ENCODE data around the gene PFKFB3.
"Not testable (repeated sequence)": the region's sequence is repeated elsewhere in the genome, so short reads cannot be mapped to it uniquely, and the experiment has no call there.

Gene PFKFB3

DNA sequence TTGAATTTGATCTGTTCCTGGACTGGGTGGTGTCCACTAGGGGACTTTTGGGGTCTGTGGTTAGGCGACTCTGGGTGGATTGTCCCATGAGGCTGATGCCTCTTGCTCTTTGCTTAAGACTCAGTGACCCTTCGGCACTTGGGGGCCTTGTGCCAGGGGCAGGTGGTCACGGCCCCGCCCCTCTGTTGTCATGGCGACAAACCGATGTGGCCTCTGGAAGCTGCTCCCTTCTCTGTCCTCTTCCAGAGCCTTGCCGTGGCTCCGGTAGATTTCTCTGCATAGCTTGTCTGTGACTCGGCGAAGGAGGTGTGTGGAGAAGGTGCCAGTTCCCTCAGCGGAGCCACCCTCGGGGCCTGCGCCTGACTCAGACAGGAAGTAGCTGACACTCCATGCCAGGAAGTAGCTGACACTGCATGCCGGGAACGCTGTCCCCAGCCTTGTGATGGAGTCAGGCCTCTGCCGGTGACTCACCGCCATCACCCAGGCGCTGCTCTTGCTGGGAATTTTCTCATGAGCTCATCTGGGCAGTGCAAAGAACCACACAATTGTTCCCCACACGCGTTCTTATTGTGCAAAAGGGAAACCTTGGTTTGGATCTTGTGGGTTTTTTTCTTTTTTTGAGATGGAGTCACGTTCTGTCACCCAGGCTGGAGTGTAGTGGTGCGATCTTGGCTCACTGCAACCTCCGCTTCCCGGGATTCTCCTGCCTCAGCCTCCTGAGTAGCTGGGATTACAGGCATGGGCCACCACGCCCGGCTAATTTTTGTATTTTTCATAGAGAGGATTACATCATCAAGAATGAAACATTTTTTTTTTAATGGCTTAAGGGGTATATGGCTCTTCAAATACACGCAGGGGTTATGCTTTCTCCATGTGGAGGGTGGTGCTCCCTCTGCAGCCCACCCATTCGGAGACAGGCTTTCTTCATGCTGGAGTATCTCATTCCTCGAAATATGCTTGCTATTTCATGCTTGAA lies 72.6 kb downstream of the PFKFB3 start:
- DNase-seq = peak; percentile 100

DNA sequence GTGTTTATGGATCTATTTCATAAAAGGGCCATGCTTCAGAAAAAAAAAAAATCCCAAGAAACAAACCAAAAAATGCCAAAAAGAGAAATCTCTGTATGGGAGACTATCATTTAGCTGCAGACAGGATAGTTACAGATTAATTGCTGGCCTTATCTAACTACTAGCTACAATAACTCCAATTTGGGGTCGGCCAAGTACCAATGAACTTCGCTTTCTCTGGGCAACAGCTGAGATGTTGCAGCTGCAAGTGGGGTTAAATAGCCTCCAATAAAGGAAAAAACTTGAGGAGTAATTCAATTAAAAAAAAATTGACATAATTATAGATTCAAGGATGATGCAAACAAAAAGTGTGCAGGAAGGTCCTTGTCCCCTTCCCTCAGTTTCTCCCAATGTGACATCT lies 73.6 kb downstream of the PFKFB3 start:
- no peak for DNase-seq

DNA sequence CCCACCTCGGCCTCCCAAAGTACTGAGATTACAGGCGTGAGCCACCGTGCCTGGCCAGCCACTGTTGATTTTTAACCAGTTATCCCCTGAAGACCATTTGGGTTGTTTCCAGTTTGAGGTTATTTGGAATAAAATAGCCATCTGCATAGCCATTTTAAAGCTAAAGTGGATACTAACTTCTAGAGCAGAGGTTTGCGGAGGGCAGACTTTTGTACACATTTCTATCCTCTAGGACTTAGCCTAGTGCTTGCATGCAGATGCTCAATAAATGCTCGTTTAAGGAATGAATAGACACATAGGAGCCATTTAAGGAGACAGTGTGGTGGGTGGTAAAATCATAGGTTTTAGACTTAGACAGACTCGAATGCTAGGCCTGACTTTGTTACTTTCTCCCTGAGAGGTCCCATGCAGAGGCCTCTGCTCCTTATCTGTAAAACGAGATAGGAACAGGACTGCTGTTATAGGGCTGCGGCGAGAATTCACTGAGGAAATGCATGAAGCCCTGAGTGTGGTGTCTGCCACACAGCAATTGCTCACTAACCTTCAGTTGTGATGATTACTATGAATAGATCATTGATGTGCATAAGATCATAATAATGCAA lies 75.9 kb downstream of the PFKFB3 start:
- no peak for DNase-seq

DNA sequence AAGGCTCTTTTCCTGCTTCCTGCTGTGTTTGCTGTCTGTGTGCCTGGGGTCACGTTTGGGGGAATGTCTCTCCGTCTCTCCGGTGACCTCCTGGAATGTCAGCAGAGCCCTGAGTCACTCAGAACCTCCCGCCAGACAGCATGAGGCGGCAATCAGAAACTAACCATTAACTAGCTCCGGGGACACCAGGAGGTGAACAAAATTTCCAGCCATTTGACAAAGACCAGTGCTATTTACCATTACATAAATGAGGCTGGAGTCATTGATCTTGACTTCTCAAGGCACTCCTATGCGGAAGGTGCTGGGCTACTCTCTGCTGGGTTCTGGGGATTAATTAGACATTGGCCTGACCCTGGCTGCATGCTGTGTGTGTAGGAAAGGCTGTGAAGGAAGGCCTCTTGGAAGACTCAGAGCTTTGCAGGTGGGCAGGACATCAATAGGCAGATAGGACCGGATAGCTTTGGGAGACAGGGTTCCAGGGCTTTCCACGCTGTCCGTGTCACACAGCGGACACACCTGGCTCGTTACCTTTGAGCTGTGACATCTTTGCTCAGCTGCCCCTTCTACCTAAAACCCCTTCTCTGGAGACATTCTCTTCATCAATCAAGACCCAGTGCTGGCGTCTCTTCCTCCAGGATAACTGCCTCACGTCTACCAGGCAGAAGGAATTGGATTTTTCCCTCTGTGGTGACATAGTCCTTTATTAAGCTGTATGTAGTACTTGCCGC lies 77.0 kb downstream of the PFKFB3 start:
- no peak for DNase-seq

DNA sequence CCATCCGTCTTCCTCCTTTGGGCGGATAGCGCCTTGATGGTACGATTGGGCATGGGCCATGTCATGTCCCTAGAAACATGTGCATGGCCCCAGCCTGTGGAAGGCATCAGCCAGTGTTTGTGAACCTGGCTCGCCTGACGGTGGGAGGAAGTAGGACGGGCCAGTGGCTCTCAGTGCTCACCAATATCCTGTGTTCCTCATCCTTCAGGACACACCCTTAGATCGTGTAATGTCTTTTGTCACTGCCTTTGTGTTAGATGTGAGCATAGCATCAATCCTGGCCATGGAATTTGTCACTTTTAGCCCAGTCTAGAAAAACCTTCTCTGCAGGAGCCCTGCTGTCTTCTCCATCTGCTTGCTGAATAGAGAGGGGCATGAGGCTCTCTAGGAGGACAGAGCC lies 77.6 kb downstream of the PFKFB3 start:
- DNase-seq = peak; percentile 23

DNA sequence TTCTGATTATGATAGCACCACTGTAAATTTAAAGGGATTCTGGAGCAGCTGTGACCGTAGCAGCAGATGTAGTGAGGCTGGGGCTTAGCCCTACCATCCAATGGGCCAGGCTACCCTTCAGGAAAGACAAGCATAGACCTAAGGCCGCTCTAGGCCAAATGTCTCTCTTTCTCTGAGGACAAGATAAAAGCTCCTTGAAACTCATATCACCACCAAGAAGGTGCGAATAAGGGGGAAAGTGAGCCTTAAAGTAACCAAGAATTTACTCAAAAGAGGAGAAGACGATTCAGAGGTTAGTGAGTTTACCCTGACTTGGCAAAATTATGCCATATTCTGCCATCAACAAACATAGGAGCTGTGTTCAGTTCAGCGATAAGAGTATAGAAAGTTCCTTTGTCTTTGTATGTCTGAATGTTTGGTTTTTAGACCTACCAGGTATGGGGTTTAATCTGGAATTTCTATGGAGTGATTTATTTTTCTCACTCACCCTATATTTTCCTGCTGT lies 79.8 kb downstream of the PFKFB3 start:
- DNase-seq = no peak

DNA sequence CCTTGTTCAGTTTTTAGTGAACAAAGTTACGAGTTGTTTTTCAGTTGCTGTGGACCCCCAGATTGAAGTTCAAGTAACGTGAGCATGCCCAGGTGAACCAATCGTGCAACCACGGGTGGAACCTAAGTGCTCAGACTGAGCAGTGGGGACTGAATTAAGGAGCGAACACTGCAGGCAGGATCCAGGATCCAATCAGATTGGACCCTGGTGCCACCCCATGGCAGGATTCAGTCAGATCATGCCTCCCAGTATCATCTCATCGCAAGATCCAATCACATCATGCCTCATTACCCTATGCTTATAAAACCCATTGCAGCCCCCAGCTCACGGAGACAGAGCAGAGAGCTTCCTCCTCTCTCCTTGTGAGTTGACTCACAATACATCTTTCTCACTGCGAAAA lies 80.9 kb downstream of the PFKFB3 start:
- DNase-seq = no peak

DNA sequence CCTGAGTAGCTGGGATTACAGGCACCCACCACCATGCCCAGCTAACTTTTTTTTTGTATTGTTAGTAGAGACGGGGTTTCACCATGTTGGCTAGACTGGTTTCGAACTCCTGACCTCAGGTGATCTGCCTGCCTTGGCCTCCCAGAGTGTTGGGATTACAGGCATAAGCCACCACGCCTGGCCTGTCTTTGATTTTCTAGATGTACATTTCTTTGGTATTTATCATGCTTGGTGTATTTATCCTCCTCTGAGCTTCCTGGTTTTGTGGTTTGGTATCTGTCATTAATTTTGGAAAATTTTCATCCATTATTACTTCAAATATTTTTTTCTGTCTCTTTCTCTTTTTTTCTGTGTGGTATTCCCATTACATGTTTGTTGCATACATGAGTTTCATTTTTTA lies 87.9 kb downstream of the PFKFB3 start:
- DNase-seq = not testable (repeated sequence)

DNA sequence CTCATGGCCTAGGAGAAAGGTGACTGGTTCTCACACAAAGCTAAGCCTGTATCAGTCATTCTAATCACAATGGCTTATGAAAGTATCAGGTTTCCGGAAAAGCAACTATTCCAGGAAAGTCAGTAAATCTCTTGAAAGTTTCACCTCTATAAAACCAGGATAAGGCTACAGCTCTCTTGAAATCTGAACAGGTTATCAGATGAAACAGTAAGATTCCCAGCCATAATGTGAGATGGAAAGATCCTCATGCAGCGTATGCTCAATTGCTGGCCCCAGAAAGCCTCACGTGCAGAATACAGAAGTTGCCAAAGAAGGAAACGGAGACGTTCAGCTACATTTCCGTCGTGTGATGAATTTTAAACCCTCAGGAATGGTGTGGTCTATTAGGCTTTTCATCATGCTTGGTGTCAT lies 90.0 kb downstream of the PFKFB3 start:
- no peak for DNase-seq

DNA sequence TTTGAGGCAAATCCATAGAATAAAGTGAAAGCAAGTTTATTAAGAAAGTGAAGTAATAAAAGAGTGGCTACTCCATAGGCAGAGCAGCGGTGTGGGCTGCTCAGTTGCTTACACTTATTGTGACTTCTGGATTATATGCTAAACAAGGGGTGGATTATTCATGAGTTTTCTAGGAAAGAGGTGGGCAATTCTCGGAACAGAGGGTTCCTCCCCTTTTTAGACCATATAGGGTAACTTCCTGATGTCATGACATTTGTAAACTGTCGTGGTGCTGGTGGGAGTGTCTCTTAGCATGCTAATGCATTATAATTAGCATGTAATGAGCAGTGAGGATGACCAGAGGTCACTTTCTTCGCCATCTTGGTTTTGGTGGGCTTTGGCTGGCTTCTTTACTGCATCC lies 93.7 kb downstream of the PFKFB3 start:
- DNase-seq = not testable (repeated sequence)

DNA sequence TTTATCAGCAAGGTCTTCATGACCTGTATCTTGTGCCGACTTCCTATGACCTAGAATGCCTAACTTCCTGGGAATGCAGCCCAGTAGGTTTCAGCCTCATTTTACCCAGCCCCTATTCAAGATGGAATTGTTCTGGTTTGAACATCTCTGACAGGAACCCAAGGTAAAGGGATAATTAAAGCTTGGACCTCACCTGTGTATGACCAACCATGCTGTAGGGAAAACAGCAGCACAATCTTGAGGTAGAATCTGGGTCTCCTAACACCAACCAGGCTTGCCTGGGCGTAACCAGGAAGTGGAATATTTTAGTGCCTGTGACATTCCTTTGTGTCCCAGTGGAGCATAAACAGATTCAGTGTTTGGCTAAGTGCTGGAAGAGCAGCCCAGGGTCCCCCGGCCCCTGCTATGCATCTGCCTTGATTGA lies 94.1 kb downstream of the PFKFB3 start:
- DNase-seq = no peak

DNA sequence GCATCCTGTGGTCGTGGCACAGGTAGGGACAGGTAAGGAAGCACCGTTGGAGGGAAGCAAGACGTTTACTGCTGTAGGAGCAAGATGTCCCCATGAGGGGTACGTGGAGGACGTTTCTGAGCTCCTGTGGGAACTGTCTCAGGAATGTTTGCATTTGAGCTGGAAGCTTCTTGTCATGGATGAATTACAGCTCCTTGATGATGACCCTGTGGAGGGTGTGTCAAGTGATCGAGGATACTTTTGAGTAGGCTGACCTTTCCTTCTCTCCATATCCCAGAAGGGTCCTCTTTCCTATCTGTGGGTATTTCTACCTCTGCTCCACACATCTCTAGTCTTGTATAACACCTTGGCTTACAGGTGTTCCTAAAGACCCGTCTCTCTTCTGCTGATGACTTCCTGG lies 94.8 kb downstream of the PFKFB3 start:
- no peak for DNase-seq

DNA sequence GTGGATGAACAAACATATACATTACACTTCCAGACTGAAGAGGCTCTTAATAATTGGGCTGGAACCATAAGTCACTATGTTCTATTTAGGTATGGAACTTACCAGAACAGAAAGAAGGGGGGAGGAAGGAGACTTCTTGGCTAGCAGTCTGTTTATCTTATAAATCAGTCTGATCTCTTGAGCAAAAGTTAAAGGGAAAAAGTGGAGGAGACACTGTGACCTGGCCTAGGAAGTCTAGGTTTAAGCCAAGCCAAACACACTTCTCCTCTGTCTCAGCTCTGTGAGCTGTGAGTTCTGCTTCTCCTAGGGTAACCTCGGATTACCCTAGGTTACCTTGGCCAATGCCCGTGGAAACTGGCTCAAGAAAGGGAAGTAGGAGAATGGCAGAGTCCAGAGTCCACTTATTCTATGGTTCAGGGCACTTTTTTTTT lies 95.2 kb downstream of the PFKFB3 start:
- DNase-seq = peak; percentile 62

DNA sequence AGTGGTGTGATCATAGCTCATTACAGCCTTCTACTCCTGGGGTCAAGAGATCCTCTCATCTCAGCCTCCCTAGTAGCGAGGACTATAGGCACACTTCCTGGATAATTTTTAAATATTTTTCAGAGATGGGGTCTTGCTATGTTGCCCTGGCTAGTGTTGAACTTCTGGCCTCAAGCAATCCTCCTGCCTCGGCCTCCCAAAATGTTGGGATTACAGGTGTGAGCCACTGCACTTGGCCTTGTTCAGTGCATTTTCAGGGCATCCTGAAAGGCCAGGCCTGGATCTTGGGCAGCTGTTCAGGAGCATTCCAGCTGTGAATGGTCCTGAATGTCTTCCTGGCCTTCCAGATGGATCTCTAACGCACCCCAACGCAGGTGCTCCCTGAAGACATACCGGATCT lies 95.7 kb downstream of the PFKFB3 start:
- no peak for DNase-seq

DNA sequence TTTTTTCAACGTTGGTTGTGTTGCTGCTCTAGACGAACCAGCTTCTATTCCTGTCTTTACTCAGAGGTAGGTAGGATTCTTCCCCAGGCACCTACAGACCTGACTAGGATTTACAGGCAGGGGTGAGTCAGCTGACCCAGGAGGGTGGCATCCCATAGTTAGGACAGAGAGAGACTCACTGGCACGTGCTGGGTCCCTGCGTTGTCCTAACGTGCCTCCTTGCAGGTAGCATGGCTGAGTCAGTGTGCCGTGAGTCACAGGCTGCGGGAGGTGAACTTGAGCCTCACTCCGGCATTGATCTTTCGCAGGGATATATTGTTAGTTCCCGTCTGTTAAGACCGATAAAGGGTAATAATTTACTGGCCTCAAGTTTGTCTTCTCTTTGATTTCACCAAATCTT lies 96.5 kb downstream of the PFKFB3 start:
- DNase-seq = no peak

DNA sequence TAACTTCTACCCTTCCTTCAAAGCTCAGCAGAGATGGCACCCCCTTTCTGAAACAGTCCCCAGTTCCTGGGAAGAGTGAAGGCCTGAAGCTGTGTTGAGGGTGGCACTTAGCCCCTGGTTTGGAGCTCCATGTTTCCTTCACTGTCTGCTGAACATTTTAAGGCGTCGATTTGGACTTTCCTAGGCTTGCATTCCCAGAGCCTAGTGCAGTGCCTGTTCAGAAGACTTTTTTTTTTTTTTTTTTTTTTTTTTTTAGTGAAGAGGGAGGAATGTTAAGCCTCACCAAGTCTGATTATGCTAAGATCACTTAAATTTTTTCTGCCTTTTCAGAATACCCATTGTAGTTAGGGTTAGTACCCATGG lies 97.0 kb downstream of the PFKFB3 start:
- no peak for DNase-seq

DNA sequence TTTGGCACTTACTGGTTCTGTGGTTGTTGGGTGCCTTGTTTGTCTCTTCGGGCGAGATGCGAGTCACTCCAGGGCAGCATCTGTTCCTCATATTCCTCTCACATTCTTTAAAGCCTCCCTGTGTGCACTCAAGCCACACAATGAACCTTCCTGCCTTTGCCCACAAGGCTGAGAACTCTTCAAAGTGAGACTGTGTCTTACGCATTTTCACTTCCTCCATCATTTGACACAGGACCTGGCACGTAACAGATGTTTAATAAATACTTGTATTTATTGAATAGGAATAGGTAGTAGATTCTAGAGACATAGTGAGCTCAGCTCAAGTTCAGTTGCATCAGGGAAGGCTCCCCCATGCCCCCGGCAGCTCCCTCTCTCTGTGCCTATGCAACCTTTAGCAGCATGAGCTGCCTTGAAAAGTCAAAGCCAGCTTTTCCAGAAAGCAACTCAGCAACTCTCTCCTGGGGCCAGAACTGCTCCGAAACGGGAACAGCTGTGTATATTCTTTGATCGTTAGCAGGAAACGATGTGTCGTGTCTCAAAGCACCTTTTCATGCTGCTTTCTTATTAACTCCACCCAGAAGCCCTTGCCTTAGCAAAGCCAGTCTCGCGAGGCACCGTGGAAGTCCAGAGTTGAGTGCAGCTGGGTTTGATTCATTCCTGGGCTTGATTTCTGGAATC lies 97.5 kb downstream of the PFKFB3 start:
- DNase-seq = peak; percentile 74

DNA sequence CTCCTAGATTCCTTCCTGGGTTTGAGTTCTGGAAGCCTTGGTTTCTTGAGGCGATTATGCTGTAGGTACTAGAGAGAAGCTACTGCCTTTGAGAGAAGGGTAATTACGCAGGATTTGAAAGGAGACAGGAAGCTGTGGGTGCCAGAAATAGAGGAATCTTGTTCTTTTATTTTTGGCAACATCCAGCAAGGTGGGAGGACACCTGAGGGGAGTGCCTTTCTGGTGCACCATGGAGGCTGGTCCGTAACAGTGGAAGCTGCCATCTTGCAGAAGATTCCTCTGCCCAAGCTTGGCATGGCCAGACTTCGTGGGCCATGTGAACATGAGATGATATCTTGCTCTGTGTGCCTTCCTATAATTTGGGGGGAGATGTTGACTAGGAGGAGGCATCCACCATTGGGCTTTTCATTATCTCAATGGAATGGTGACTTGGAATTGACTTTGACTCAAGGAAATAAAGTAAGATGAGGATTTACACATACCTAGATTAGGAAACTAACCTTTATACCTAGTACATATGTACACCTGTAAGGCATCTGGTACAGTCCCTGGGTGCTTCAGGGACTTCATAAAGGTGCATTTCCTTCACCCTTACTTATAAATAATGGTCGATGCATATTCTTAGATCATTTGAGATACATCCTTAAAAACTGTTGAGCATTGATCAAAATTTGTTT lies 98.2 kb downstream of the PFKFB3 start:
- DNase-seq = no peak

DNA sequence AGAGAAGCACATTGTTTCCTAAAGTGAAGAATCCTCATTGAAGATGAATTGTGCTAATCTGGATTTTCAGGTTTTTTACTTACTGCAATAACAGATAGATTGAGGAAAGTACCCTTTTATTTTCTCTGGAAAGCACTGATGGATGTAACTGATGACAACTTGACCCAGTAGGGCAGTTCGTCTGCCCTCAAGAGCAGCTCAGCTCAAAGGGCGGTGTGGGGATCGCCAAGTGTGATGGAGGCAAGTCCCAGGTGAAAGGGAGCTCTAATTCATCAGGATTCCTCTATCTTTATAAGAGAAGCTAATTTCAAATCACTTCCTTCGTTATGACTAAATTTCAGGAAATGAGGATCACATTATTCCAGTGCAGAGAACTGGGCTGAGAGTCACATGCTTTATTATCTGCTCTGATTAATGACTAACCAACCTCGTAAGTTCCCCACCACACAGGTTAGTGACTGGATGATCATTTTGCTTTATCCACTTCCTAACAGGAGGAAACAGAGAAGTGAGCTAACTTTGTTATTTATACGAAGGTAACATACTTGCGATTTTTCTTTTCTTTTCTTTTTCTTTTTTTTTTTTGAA lies 98.8 kb downstream of the PFKFB3 start:
- peak; percentile 37 for DNase-seq

Data from inflammatory macrophage treated with lipopolysaccharide for 4 hours (primary cell).